SHP77 treated with DMSO at 0.1 percent for 48 hours (cell line): Measurements from ENCODE around the gene RASD1.

Experiments used
- DNase-seq: peaks from one replicate; lab custom pipeline; 2025; lab: John Stamatoyannopoulos, UW

RASD1 gene

GRCh38 chr17:17496189-17497064 is at the start of gene RASD1:
TSS of gene RASD1 (minus strand) at chr17:17496395. CDS start at chr17:17496181, 214 bp downstream.
- DNase-seq = peak; percentile 92

- no peak for DNase-seq
Observed at GRCh38 chr17:17545984-17546383, 49.8 kb upstream of the RASD1 start.

GRCh38 chr17:17545031-17545820 is 49.0 kb upstream of the RASD1 start:
- no peak for DNase-seq

- DNase-seq = no peak
Observed at GRCh38 chr17:17542906-17543635, 46.9 kb upstream of the RASD1 start.

- DNase-seq = no peak
Observed at GRCh38 chr17:17541640-17542001, 45.4 kb upstream of the RASD1 start.

GRCh38 chr17:17540935-17541639 is 44.9 kb upstream of the RASD1 start:
- DNase-seq = peak; percentile 39

- DNase-seq = peak; percentile 82
Observed at GRCh38 chr17:17540278-17540906, 44.2 kb upstream of the RASD1 start.

GRCh38 chr17:17539591-17539990 is 43.4 kb upstream of the RASD1 start:
- DNase-seq = no peak

GRCh38 chr17:17538417-17539391 is 42.5 kb upstream of the RASD1 start:
- peak; percentile 100 for DNase-seq

GRCh38 chr17:17537311-17538099 is 41.3 kb upstream of the RASD1 start:
- DNase-seq = peak; percentile 54

GRCh38 chr17:17536702-17537101 is 40.5 kb upstream of the RASD1 start:
- no peak for DNase-seq

GRCh38 chr17:17535957-17536356 is 39.8 kb upstream of the RASD1 start:
- DNase-seq = peak; percentile 89

GRCh38 chr17:17533901-17534441 is 37.8 kb upstream of the RASD1 start:
- peak; percentile 99 for DNase-seq

GRCh38 chr17:17532991-17533390 is 36.8 kb upstream of the RASD1 start:
- no peak for DNase-seq

- DNase-seq = no peak
Observed at GRCh38 chr17:17531156-17531555, 35.0 kb upstream of the RASD1 start.

GRCh38 chr17:17528696-17529652 is 32.8 kb upstream of the RASD1 start:
- DNase-seq = no peak

GRCh38 chr17:17527956-17528500 is 31.8 kb upstream of the RASD1 start:
- DNase-seq = no peak
